H1 (cell line): ENCODE data around the gene WNT7A. TPM values are rescaled to one million over a fixed set of nuclear protein-coding genes. Genes with fewer than 3 reads are reported as not detected.

Experiments
- CTCF ChIA-PET: fragments of 300-600 bp; sonication (Branson Sonifier 250); formaldehyde crosslinking; loops from one replicate; lab custom pipeline; 2021; ENCODE audit not compliant: partially characterized antibody; lab: Charles Lee
- POLR2A ChIA-PET: fragments of 300-600 bp; sonication (Branson Sonifier 250); formaldehyde crosslinking; loops from one replicate; lab custom pipeline; 2021; ENCODE audit warnings: inconsistent platforms; ENCODE audit not compliant: partially characterized antibody; lab: Charles Lee
- DNase-seq, 2 experiments: peaks; one replicate each; pipeline versions ENCODE4 v3.0.0 to v3.0.0-alpha.2; 2010 to 2022; ENCODE audit warnings: low spot score in 2 of 2, low read depth in 1 of 2, mixed read lengths in 1 of 2
- FAIRE-seq: peaks from 2 replicates; lab custom pipeline; 2011; peaks lifted over from hg19 to GRCh38; lab: Jason Lieb, UNC
- H2AFZ ChIP-seq: 2 replicates; pipeline ENCODE4 v1.8.1; 2012; ENCODE audit warnings: low read length, inconsistent platforms
- H2AK5ac ChIP-seq: 2 replicates; pipeline ENCODE4 v1.6.1; 2013; ENCODE audit warnings: low read depth, low read length
- H2BK120ac ChIP-seq: replicated peaks from 2 replicates; pipeline ENCODE3; 2013; ENCODE audit warnings: low read depth, low read length, inconsistent platforms
- H2BK12ac ChIP-seq: 2 replicates; pipeline ENCODE4 v1.6.1; 2013; ENCODE audit warnings: low read depth, low read length
- H2BK15ac ChIP-seq: 2 replicates; pipeline ENCODE4 v1.6.1; 2013; ENCODE audit warnings: low read length
- H2BK20ac ChIP-seq: 2 replicates; pipeline ENCODE4 v1.6.1; 2013; ENCODE audit warnings: low read length
- H2BK5ac ChIP-seq: 2 replicates; pipeline ENCODE4 v1.6.1; 2013; ENCODE audit warnings: low read depth, low read length
- H3K14ac ChIP-seq: 2 replicates; pipeline ENCODE4 v1.6.1; 2013; ENCODE audit warnings: inconsistent platforms; ENCODE audit not compliant: insufficient read length
- H3K18ac ChIP-seq: 2 replicates; pipeline ENCODE4 v1.6.1; 2013; ENCODE audit warnings: low read length; ENCODE audit errors: extremely low read depth
- H3K23ac ChIP-seq: 2 replicates; pipeline ENCODE4 v1.6.1; 2013; ENCODE audit warnings: inconsistent platforms; ENCODE audit not compliant: insufficient read length
- H3K23me2 ChIP-seq: 2 replicates; pipeline ENCODE4 v1.6.1; 2013; ENCODE audit warnings: low read depth, low read length
- H3K27ac ChIP-seq: 2 replicates; pipeline ENCODE4 v1.6.1; 2011; ENCODE audit warnings: low read depth, low read length, inconsistent platforms
- H3K27me3 ChIP-seq, 4 experiments: replicated peaks in 1 of 4; 1 replicate in 1 of 4; 2 replicates in 3 of 4; pipeline versions ENCODE4 v1.6.1 to v1.8.1; 2011 to 2013; ENCODE audit warnings: low read length in 3 of 4, mild to moderate bottlenecking in 3 of 4, inconsistent platforms in 2 of 4, mixed read lengths in 2 of 4, moderate library complexity in 1 of 4; ENCODE audit not compliant: control insufficient read depth in 3 of 4, insufficient read depth in 3 of 4; ENCODE audit errors: extremely low read depth in 1 of 4
- H3K36me3 ChIP-seq, 4 experiments: 2 replicates each; pipeline versions ENCODE4 v1.6.1 to v1.8.1; 2011 to 2013; ENCODE audit warnings: mild to moderate bottlenecking in 4 of 4, low read length in 3 of 4, moderate library complexity in 2 of 4, control low read depth in 1 of 4, inconsistent platforms in 1 of 4; ENCODE audit not compliant: insufficient read depth in 4 of 4, control insufficient read depth in 2 of 4
- H3K4ac ChIP-seq: replicated peaks from 2 replicates; pipeline ENCODE3; 2013; ENCODE audit warnings: low read length, low read depth, mixed read lengths, inconsistent platforms; ENCODE audit not compliant: insufficient read length
- H3K4me1 ChIP-seq, 4 experiments: replicated peaks in 1 of 4; 1 replicate in 1 of 4; 2 replicates in 3 of 4; pipeline versions ENCODE4 v1.6.1 to v1.8.1; 2011 to 2013; ENCODE audit warnings: low read length in 3 of 4, inconsistent platforms in 2 of 4, mixed read lengths in 1 of 4; ENCODE audit not compliant: insufficient read depth in 4 of 4, control insufficient read depth in 3 of 4
- H3K4me2 ChIP-seq, 2 experiments: 2 replicates each; pipeline versions ENCODE4 v1.6.1 to v1.8.1; 2011 to 2013; ENCODE audit warnings: low read depth in 2 of 2, low read length in 2 of 2, control low read depth in 1 of 2, inconsistent platforms in 1 of 2, mild to moderate bottlenecking in 1 of 2; ENCODE audit not compliant: insufficient read depth in 1 of 2
- H3K4me3 ChIP-seq, 4 experiments: fragments of 200-600, 300-600 bp in 1 of 4; sonication (generic), shearing (Covaris generic), sonication (Bioruptor Twin) in 1 of 4; 2 replicates each; pipeline versions ENCODE4 v1.5.1 to v1.8.1; 2011 to 2016; ENCODE audit warnings: low read length in 4 of 4, low read depth in 3 of 4, control low read depth in 2 of 4, inconsistent platforms in 2 of 4, mild to moderate bottlenecking in 2 of 4, mixed read lengths in 1 of 4, moderate library complexity in 1 of 4; ENCODE audit not compliant: insufficient read depth in 2 of 4; ENCODE audit errors: extremely low read depth in 1 of 4
- H3K56ac ChIP-seq: replicated peaks from 2 replicates; pipeline ENCODE3; 2013; ENCODE audit warnings: low read depth, mild to moderate bottlenecking, mixed read lengths, low read length, inconsistent platforms; ENCODE audit not compliant: insufficient read length
- H3K79me1 ChIP-seq: 2 replicates; pipeline ENCODE4 v1.6.1; 2013; ENCODE audit warnings: low read depth, low read length, control low read depth
- H3K79me2 ChIP-seq, 2 experiments: 2 replicates each; pipeline versions ENCODE4 v1.6.1 to v1.8.1; 2012 to 2013; ENCODE audit warnings: low read length in 2 of 2, mild to moderate bottlenecking in 2 of 2, inconsistent platforms in 1 of 2; ENCODE audit not compliant: insufficient read depth in 2 of 2, control insufficient read depth in 1 of 2
- H3K9ac ChIP-seq, 4 experiments: replicated peaks in 1 of 4; 1 replicate in 1 of 4; 2 replicates in 3 of 4; pipeline versions ENCODE4 v1.6.1 to v1.8.1; 2011 to 2013; ENCODE audit warnings: low read depth in 3 of 4, low read length in 3 of 4, control low read depth in 2 of 4, mild to moderate bottlenecking in 2 of 4, moderate library complexity in 2 of 4, inconsistent platforms in 1 of 4; ENCODE audit errors: extremely low read depth in 1 of 4
- H3K9me3 ChIP-seq, 2 experiments: 2 replicates each; pipeline versions ENCODE4 v1.6.1 to v1.8.1; 2012 to 2013; ENCODE audit warnings: mild to moderate bottlenecking in 2 of 2, moderate library complexity in 2 of 2, control low read depth in 1 of 2, inconsistent platforms in 1 of 2, low read depth in 1 of 2, low read length in 1 of 2, mixed read lengths in 1 of 2; ENCODE audit not compliant: insufficient read depth in 2 of 2
- H4K20me1 ChIP-seq, 2 experiments: replicated peaks in 1 of 2; 2 replicates each; pipeline versions ENCODE3 to v1.8.1; 2011 to 2013; ENCODE audit warnings: inconsistent platforms in 2 of 2, low read length in 2 of 2, mild to moderate bottlenecking in 1 of 2; ENCODE audit not compliant: insufficient read depth in 2 of 2, control insufficient read depth in 1 of 2
- H4K5ac ChIP-seq: 2 replicates; pipeline ENCODE4 v1.6.1; 2013; ENCODE audit warnings: low read length, low read depth, mixed read lengths, inconsistent platforms; ENCODE audit not compliant: insufficient read length
- H4K8ac ChIP-seq: 2 replicates; pipeline ENCODE4 v1.8.0; 2013; ENCODE audit warnings: mild to moderate bottlenecking, moderate library complexity, low read length, inconsistent platforms; ENCODE audit not compliant: insufficient read depth; ENCODE audit errors: extremely low read depth
- H4K91ac ChIP-seq: replicated peaks from 2 replicates; pipeline ENCODE3; 2013; ENCODE audit warnings: low read length, mixed read lengths, inconsistent platforms; ENCODE audit not compliant: insufficient read length
- GABPA ChIP-seq: IDR thresholded peaks from 2 replicates; pipeline ENCODE4 v1.6.1; 2011; ENCODE audit warnings: mild to moderate bottlenecking, low read length, moderate library complexity, borderline replicate concordance; ENCODE audit not compliant: insufficient read depth
- GTF2F1 ChIP-seq: IDR thresholded peaks from 2 replicates; pipeline ENCODE4 v1.6.1; 2012; ENCODE audit warnings: low read depth, low read length, improper control_type of control experiment, borderline replicate concordance
- PHF8 ChIP-seq: fragments of 200-600 bp; sonication (generic); conservative IDR thresholded peaks from 2 replicates; pipeline ENCODE4 v1.7.1; 2012; ENCODE audit warnings: low read depth, mild to moderate bottlenecking, inconsistent platforms, low read length, moderate library complexity
- SP4 ChIP-seq: IDR thresholded peaks from 2 replicates; pipeline ENCODE4 v1.6.1; 2012; ENCODE audit warnings: low read length, inconsistent platforms
- TBP ChIP-seq: IDR thresholded peaks from 2 replicates; pipeline ENCODE4 v1.6.1; 2011; ENCODE audit warnings: low read depth, low read length, improper control_type of control experiment
- TEAD4 ChIP-seq: IDR thresholded peaks from 2 replicates; pipeline ENCODE4 v1.6.1; 2012; ENCODE audit warnings: low read depth, low read length, inconsistent platforms, mixed read lengths
- WGBS, 2 experiments: shearing (Covaris generic) in 1 of 2; methylation state at CpG; one replicate each; pipeline versions ENCODE4 v1.1.6 to v1.1.7; 2013 to 2015; ENCODE audit warnings: low lambda C conversion rate in 2 of 2, mixed read lengths in 2 of 2, inconsistent platforms in 1 of 2, low coverage in 1 of 2, missing lambda C conversion rate in 1 of 2; ENCODE audit not compliant: insufficient replicate concordance in 2 of 2, insufficient coverage in 1 of 2, insufficient read length in 1 of 2; ENCODE audit errors: extremely low coverage in 1 of 2, missing lambda C conversion rate in 1 of 2; 5-methylcytosine and 5-hydroxymethylcytosine counted together
- polyA plus RNA-seq, 7 experiments: library from polyadenylated mRNA; depleted of rRNA in 3 of 7; stranded (reverse) in 5 of 7; unstranded in 2 of 7; fragments of >200 nt in 5 of 7; fragments of 200-250 nt in 2 of 7; gene quantifications; 1 replicate in 5 of 7; 2 replicates in 1 of 7; 4 replicates in 1 of 7; pipeline versions ENCODE4 v1.2.1 to v1.2.3, GENCODE V29; 2011 to 2013; ENCODE audit warnings: missing spikeins in 2 of 7, mixed read lengths in 2 of 7
- total RNA-seq: library from RNA; stranded (reverse); fragmentation: NEBNext Ultra II Directional; extraction: Animal tissue kit (Norgen Biotek cat#: 25700); gene quantifications from 2 replicates; pipeline ENCODE4 v1.2.1, GENCODE V29; 2021

Gene WNT7A
- total and polyA plus RNA-seq, 2 of the 8 experiments (the other 6 are each of a cell fraction or from before 2014, with no cell fraction given), result 0.02 TPM; not detected in 1

- Histone ChIP-seq H3K9ac (no peak overlapping the region), H3K4me3 (no peak overlapping the region), H3K27me3 (peaks cover 0 to 3% (median 0%) of the 10 kb centered on the region in 4 experiments; a peak in 1 of 7 replicates), H2AK5ac (no peak overlapping the region), H4K5ac (no peak overlapping the region), H2BK15ac (no peak overlapping the region), H2BK120ac (no peak overlapping the region), H4K91ac (no peak overlapping the region), H3K36me3 (no peaks in the 10 kb centered on the region), H3K14ac (no peak overlapping the region), H3K4me2 (no peak overlapping the region), H3K27ac (no peak overlapping the region), H3K23ac (no peak overlapping the region), H3K9me3 (no peaks in the 10 kb centered on the region), H3K56ac (no peak overlapping the region), H2BK20ac (no peak overlapping the region), H4K8ac (peak overlapping the region; percentile 65), H2BK5ac (no peak overlapping the region), H3K18ac (no peak overlapping the region), H3K79me2 (no peaks in the 10 kb centered on the region), H4K20me1 (no peaks in the 10 kb centered on the region), H2AFZ (no peak overlapping the region), H3K23me2 (no peaks in the 10 kb centered on the region), H3K79me1 (no peaks in the 10 kb centered on the region), H2BK12ac (no peak overlapping the region), H3K4me1 (peaks cover 0 to 15% (median 6%) of the 10 kb centered on the region in 4 experiments; a peak in 5 of 7 replicates), H3K4ac (no peak overlapping the region)
- ChIA-PET CTCF (interaction anchor here (0.6 to 3.7 kb wide), 9 partner anchors 14 to 141 kb away, joined by 3 to 16 read pairs (median 5); partner anchors contain the start of gene WNT7A), POLR2A (no interaction called here)
- FAIRE-seq, result no peak
- DNase-seq, result no peak
- no peak for TF ChIP-seq GTF2F1
- no peak for TF ChIP-seq TBP
- no peak for TF ChIP-seq SP4
- no peak for TF ChIP-seq TEAD4
- TF ChIP-seq GABPA, result no peak
- no peak for TF ChIP-seq PHF8
- TF ChIP-seq, all 59 proteins: peak for 0
- 84% methylated on average over 10 of the region's 13 CpGs; no CpG with 5 or more reads in 1 of the 2 experiments for WGBS, 2 experiments
Measured at GRCh38 chr3:13790376-13791197, 89.3 kb downstream of the WNT7A start.
